Measurements from ENCODE around the gene MAPK6.

Gene MAPK6

GRCh38 chr15:52003710-52004109 is 15.3 kb upstream of the MAPK6 start:
- Mint-ChIP-seq H3K4me3 (no peak overlapping the region), H3K36me3 (no peaks in the 10 kb centered on the region), H3K27ac (no peak overlapping the region), H3K4me1 (peaks cover 35% of the 10 kb centered on the region), H3K9me3 (peaks cover 3% of the 10 kb centered on the region), H3K27me3 (peaks cover 7% of the 10 kb centered on the region)
- CTCF ChIA-PET = interaction anchor here (1.2 to 1.5 kb wide), 2 partner anchors 16 to 205 kb away, joined by 3 to 4 read pairs; no protein-coding TSS in a partner anchor
- DNase-seq = no peak

DNA sequence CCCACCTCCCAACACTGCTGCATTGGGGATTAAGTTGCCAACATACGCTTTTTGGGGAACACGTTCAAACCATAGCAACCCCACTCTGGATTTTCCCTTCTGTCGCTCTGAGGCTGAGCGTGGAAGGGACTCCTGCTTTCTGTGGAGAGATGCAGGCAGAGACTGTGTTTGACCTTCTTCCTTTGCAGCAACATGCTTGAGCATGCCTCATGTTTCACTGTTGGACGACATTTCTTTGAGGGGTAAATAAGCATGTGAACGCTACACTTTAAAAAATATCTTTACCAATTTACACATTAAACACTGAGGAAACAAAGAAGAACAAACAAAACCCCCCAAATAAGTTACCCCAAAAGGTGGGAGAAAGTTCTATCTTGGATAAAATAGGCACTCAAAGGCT is 14.2 kb upstream of the MAPK6 start:
- Mint-ChIP-seq H3K4me1 (peaks cover 41% of the 10 kb centered on the region), H3K4me3 (no peak overlapping the region), H3K27ac (no peak overlapping the region), H3K9me3 (peaks cover 3% of the 10 kb centered on the region), H3K36me3 (no peaks in the 10 kb centered on the region), H3K27me3 (peaks cover 7% of the 10 kb centered on the region)
- no peak for DNase-seq
- CTCF ChIA-PET = interaction anchor here (1.2 to 1.5 kb wide), 3 partner anchors 15 to 204 kb away, joined by 3 to 4 read pairs (median 4); no protein-coding TSS in a partner anchor

DNA sequence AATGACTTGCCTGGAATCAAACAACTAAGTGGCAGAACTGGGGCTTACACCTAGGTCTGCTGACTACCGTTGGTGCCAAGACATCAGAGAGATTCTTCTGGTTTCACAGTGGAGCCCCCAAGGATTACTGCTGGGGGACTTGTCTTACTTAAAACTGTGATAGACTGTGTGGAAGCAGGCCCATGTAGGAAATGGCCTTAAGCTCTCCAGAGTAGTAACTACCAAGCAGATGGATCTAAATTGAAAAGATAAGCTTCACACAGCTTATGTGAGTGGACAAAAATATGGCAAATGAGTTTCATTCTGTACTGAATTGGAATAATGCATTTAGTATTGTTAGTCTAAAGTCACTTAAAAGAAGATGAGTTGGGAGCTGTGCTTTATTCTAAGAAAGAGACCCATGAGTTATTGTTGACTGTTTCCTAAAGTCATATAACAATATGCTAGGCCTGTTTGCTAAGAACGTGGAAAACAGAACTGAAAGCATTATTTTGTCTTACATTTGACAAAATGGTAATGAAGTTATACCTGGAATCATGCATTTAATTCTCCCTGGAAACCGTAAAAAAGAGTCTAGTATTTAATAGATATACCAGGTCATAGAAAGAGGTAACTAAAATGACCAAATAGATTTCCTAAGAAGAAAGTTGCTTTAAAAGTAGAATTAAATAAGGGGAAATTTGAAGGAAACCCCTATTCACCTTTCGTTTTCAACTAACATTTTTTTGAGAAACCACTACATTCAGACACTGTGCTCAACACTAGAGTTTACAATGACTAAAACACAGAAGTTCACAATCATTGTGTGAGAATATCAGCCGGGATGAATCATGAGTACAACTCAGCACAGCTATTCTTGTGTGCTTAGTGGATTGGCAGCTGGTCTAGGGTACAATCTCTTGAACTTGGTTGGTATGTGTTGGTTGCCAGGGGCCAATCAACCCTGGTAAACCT is 13.0 kb upstream of the MAPK6 start:
- Mint-ChIP-seq H3K9me3 (peaks cover 3% of the 10 kb centered on the region), H3K4me3 (no peak overlapping the region), H3K4me1 (peaks cover 41% of the 10 kb centered on the region), H3K27me3 (peaks cover 4% of the 10 kb centered on the region), H3K27ac (peak overlapping the region; percentile 2), H3K36me3 (no peaks in the 10 kb centered on the region)
- CTCF ChIA-PET = interaction anchor here (0.6 to 1.3 kb wide), 3 partner anchors 25 to 242 kb away, joined by 3 to 4 read pairs (median 4); no protein-coding TSS in a partner anchor
- DNase-seq = no peak

DNA sequence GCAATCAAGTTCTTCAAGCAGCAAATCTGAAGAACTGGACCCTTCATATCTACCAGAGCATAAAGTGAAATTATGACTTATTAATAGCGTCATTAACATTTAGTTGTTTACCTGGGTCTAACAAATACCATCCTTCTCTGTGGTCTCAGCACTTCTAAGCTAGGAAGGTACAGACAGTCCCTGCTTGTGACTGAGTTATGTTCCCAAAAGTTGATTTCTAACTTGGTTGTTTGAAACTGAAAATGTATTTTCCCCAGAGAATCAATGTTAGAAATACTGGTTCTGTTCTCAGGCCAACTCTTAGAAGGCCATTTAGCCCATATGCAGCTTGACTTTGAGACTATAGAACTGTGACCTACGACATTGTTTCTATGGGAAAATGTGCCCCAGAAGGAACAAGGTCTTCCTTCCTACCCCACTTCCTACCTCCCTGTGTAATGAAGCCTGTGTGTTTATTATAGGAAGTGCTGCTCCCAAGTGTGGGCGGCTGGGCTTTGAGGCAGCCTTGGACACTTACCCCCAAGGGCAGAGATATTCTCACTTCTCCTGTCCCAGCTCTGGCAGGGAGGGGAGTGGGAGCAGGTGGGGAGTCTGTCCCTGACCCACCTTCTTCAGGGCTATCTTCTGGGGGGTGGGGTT is 12.2 kb upstream of the MAPK6 start:
- peaks cover 3% of the 10 kb centered on the region for H3K9me3 Mint-ChIP-seq
- CTCF ChIA-PET = interaction anchor here (0.6 kb wide), 2 partner anchors 25 to 848 kb away, joined by 3 read pairs; no protein-coding TSS in a partner anchor
- H3K4me3 Mint-ChIP-seq = no peak overlapping the region
- H3K4me1 Mint-ChIP-seq = peaks cover 41% of the 10 kb centered on the region
- no peaks in the 10 kb centered on the region for H3K36me3 Mint-ChIP-seq
- no peak for DNase-seq
- no peaks in the 10 kb centered on the region for H3K27me3 Mint-ChIP-seq
- H3K27ac Mint-ChIP-seq = peak overlapping the region; percentile 2

DNA sequence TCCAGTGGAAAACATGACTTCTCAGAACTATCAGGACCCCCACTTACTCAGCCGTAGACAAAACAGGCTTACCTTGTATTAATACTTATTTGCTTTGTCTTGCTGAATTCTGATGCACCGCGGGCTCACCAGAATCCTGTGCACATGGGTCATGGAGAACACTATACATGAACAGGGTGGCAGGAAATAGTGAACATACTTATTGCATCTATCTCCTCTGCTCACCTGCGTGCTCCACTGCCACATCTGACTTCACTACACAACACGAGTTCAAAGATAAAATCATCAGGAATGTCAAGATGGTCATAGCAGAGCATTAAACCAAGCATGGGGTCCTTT is 10.7 kb upstream of the MAPK6 start:
- DNase-seq = no peak
- no peak overlapping the region for H3K4me3 Mint-ChIP-seq
- H3K27me3 Mint-ChIP-seq = no peaks in the 10 kb centered on the region
- H3K27ac Mint-ChIP-seq = peak overlapping the region; percentile 82
- CTCF ChIA-PET = no interaction called here
- peaks cover under 1% of the 10 kb centered on the region for H3K9me3 Mint-ChIP-seq
- no peaks in the 10 kb centered on the region for H3K36me3 Mint-ChIP-seq
- peaks cover 51% of the 10 kb centered on the region for H3K4me1 Mint-ChIP-seq

DNA sequence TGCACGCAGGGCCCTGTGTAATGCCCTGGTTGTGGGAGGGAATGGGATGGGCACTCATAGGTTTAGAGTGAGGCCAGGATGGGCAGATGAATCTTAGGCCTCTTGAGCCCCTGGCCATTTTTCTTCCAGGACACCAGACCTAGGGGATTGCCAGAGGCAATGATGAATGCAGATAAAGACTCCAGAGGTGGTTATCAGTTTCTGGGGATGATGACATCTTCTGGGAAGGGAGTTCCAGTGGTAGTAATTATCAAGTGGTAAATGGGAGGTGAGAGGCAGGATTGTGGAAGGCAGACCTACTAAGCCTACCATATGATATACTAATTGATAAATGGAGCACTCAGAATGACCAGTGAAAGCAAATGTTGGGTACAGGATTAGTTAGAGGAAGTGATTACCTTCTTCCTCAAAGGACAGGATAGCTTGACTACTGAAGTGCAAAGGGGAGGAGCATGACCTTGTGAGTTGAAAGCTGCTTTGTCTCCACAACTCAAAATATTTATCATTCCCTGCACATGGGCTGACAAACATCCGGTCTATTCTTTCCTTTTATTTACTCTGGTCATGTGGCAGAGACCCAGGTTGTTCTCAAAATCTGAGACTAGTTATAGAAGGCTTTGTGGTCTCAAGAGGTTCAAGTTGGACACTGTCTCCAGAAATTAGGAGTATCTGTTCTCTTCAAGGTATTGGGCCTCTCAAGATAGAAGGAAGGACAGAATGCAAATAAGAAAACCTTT is 10.2 kb upstream of the MAPK6 start:
- Mint-ChIP-seq H3K36me3 (no peaks in the 10 kb centered on the region), H3K9me3 (no peaks in the 10 kb centered on the region), H3K27me3 (no peaks in the 10 kb centered on the region), H3K4me3 (no peak overlapping the region), H3K4me1 (peaks cover 53% of the 10 kb centered on the region), H3K27ac (no peak overlapping the region)
- CTCF ChIA-PET = no interaction called here
- no peak for DNase-seq

DNA sequence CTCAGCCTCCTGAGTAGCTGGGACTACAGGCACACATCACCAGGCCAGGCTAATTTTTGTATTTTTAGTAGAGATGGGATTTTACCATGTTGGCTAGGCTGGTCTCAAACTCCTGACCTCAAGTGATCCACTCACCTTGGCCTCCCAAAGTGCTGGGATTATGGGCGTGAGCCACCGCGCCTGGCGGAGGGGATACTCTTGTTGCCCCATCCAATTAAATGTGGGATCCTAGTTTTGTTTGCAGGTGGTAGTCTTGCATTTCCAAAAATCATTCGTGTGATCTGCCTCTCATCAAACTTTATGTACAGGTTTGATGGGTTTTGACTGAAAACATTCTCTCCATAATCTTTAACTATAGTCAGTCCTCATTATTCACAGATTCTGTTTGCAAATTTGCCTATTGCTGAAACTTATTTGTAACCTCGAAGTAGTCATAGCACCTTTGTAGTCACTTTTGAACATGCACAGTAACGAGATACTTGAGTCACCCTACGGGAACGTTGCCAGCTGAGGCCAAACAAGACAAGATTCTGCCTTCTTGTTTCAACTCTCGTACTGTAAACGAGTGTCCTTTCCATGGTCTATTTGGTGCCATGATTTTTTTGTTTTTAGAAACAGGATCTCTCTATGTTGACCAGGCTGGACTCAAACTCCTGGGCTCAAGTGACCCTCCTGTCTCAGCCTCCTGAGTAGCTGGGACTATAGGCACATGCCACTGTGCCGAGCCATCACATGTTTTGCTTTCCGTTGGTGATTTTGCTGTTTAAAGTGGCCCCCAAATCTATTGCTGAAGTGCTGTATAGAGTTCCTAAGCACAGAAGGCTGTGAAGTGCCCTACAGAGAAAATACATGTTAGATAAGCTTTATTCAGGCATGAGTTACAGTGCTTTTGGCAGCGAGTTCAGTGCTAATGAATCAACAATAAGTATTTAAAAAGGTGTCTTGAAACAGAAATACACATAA is 8.1 kb upstream of the MAPK6 start:
- Mint-ChIP-seq H3K4me1 (peaks cover 50% of the 10 kb centered on the region), H3K9me3 (no peaks in the 10 kb centered on the region), H3K27ac (no peak overlapping the region), H3K36me3 (no peaks in the 10 kb centered on the region), H3K27me3 (no peaks in the 10 kb centered on the region), H3K4me3 (no peak overlapping the region)
- no peak for DNase-seq
- CTCF ChIA-PET = interaction anchor here (0.6 kb wide), 1 partner anchor 128 kb away, joined by 3 read pairs; no protein-coding TSS in a partner anchor

- CTCF ChIA-PET = interaction anchor here (0.6 kb wide), 1 partner anchor 128 kb away, joined by 3 read pairs; no protein-coding TSS in a partner anchor
These were observed 7.3 kb upstream of the MAPK6 start for GRCh38 chr15:52011711-52012144.

DNA sequence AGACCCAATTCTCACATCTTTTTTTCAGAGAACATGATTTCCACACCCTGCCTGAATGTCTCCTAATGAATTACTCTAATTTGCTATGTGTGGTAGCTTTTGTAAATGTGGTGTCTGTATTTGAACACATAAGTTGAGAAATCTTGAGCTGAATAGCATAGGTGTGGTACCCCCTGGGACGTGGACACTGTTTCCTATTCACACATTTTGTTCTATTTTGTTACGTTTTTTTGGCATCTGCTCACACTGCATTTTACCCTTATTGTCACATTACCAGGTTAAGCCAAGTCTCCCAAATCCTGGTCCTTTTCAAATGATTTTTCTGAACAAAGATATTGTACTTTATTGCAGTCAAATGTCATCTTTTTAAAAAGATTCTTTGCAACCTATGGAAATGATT is 6.8 kb upstream of the MAPK6 start:
- H3K9me3 Mint-ChIP-seq = no peaks in the 10 kb centered on the region
- H3K4me1 Mint-ChIP-seq = peaks cover 39% of the 10 kb centered on the region
- no peak overlapping the region for H3K4me3 Mint-ChIP-seq
- CTCF ChIA-PET = no interaction called here
- peaks cover 6% of the 10 kb centered on the region for H3K27me3 Mint-ChIP-seq
- DNase-seq = no peak
- no peaks in the 10 kb centered on the region for H3K36me3 Mint-ChIP-seq
- no peak overlapping the region for H3K27ac Mint-ChIP-seq

More at GRCh38 chr15:52011711-52012144, 7.3 kb upstream of the MAPK6 start:
- Mint-ChIP-seq H3K27ac (no peak overlapping the region), H3K4me3 (no peak overlapping the region), H3K9me3 (no peaks in the 10 kb centered on the region), H3K36me3 (no peaks in the 10 kb centered on the region), H3K27me3 (peaks cover 1% of the 10 kb centered on the region), H3K4me1 (peaks cover 42% of the 10 kb centered on the region)
- no peak for DNase-seq

- Mint-ChIP-seq H3K27ac (no peak overlapping the region), H3K36me3 (no peaks in the 10 kb centered on the region), H3K4me3 (no peak overlapping the region), H3K27me3 (peaks cover 14% of the 10 kb centered on the region), H3K4me1 (peaks cover 32% of the 10 kb centered on the region), H3K9me3 (no peaks in the 10 kb centered on the region)
- DNase-seq = no peak
- CTCF ChIA-PET = no interaction called here
These were observed 5.7 kb upstream of the MAPK6 start for GRCh38 chr15:52013151-52013791.

DNA sequence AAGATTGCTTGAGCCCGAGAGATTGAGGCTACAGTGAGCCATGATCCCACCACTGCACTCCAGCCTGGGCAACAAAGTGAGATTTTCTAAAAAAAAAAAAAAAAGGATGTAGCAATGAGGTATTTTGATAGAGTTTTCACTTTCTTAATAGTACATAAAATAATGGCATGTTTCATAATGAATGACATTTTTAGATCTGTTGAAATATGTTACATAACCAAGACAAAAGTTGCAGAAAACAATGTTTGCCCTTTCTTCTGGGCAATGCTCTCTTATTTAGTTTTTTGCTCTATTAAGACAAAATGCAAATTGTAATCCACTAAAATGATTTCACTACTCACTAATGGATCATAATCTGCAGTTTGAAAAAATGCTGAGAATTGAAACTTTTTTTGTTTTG is 4.4 kb upstream of the MAPK6 start:
- no peak overlapping the region for H3K4me3 Mint-ChIP-seq
- no peaks in the 10 kb centered on the region for H3K9me3 Mint-ChIP-seq
- no peak for DNase-seq
- no peaks in the 10 kb centered on the region for H3K36me3 Mint-ChIP-seq
- H3K4me1 Mint-ChIP-seq = peaks cover 26% of the 10 kb centered on the region
- CTCF ChIA-PET = no interaction called here
- H3K27me3 Mint-ChIP-seq = peaks cover 14% of the 10 kb centered on the region
- no peak overlapping the region for H3K27ac Mint-ChIP-seq

- H3K4me1 Mint-ChIP-seq = peaks cover 40% of the 10 kb centered on the region
- no peaks in the 10 kb centered on the region for H3K36me3 Mint-ChIP-seq
- H3K27ac Mint-ChIP-seq = no peak overlapping the region
- CTCF ChIA-PET = no interaction called here
- H3K27me3 Mint-ChIP-seq = peaks cover 14% of the 10 kb centered on the region
- no peak overlapping the region for H3K4me3 Mint-ChIP-seq
- DNase-seq = no peak
- no peaks in the 10 kb centered on the region for H3K9me3 Mint-ChIP-seq
These were observed 2.7 kb upstream of the MAPK6 start for GRCh38 chr15:52016316-52016715.

- CTCF ChIA-PET = no interaction called here
- peak overlapping the region; percentile 98 for H3K4me3 Mint-ChIP-seq
- no peaks in the 10 kb centered on the region for H3K36me3 Mint-ChIP-seq
- H3K9me3 Mint-ChIP-seq = no peaks in the 10 kb centered on the region
- no peak for DNase-seq
- H3K27ac Mint-ChIP-seq = peak overlapping the region; percentile 99
- peaks cover 40% of the 10 kb centered on the region for H3K4me1 Mint-ChIP-seq
- H3K27me3 Mint-ChIP-seq = peaks cover 14% of the 10 kb centered on the region
These were observed 775 bp upstream of the MAPK6 start for GRCh38 chr15:52018244-52018643.
